OCI-LY3 (cell line): ENCODE results near the gene VSNL1.

Source experiments
- CTCF ChIP-seq: fragments of 200-600, 300-600 bp; sonication (generic); IDR thresholded peaks from 2 replicates; pipeline ENCODE4 v1.5.1; 2014; ENCODE audit warnings: antibody characterized with exemption, low read length, low read depth
- EZH2phosphoT487 ChIP-seq: fragments of 200-600 bp; shearing (Covaris generic); IDR thresholded peaks from 2 replicates; pipeline ENCODE4 v1.6.1; 2018; ENCODE audit warnings: antibody characterized with exemption, mixed run types, low read depth

GRCh38 chr2:17608251-17608650 lies 67.8 kb downstream of the VSNL1 start:
- TF ChIP-seq CTCF: no peak
- TF ChIP-seq EZH2phosphoT487: no peak
